HG03103 (cell line): ENCODE data around the gene SEC16B.
"Not testable (repeated sequence)": the region's sequence is repeated elsewhere in the genome, so short reads cannot be mapped to it uniquely, and the experiment has no call there.

ENCODE experiments used
- ATAC-seq: cut with Tn5 transposase; IDR thresholded peaks from one replicate; pipeline ENCODE4 v1.9.1; 2021; ENCODE audit warnings: low read depth; ENCODE audit not compliant: unreplicated experiment

SEC16B gene, protein sequence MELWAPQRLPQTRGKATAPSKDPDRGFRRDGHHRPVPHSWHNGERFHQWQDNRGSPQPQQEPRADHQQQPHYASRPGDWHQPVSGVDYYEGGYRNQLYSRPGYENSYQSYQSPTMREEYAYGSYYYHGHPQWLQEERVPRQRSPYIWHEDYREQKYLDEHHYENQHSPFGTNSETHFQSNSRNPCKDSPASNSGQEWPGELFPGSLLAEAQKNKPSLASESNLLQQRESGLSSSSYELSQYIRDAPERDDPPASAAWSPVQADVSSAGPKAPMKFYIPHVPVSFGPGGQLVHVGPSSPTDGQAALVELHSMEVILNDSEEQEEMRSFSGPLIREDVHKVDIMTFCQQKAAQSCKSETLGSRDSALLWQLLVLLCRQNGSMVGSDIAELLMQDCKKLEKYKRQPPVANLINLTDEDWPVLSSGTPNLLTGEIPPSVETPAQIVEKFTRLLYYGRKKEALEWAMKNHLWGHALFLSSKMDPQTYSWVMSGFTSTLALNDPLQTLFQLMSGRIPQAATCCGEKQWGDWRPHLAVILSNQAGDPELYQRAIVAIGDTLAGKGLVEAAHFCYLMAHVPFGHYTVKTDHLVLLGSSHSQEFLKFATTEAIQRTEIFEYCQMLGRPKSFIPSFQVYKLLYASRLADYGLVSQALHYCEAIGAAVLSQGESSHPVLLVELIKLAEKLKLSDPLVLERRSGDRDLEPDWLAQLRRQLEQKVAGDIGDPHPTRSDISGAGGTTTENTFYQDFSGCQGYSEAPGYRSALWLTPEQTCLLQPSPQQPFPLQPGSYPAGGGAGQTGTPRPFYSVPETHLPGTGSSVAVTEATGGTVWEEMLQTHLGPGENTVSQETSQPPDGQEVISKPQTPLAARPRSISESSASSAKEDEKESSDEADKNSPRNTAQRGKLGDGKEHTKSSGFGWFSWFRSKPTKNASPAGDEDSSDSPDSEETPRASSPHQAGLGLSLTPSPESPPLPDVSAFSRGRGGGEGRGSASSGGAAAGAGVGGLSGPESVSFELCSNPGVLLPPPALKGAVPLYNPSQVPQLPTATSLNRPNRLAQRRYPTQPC

DNA sequence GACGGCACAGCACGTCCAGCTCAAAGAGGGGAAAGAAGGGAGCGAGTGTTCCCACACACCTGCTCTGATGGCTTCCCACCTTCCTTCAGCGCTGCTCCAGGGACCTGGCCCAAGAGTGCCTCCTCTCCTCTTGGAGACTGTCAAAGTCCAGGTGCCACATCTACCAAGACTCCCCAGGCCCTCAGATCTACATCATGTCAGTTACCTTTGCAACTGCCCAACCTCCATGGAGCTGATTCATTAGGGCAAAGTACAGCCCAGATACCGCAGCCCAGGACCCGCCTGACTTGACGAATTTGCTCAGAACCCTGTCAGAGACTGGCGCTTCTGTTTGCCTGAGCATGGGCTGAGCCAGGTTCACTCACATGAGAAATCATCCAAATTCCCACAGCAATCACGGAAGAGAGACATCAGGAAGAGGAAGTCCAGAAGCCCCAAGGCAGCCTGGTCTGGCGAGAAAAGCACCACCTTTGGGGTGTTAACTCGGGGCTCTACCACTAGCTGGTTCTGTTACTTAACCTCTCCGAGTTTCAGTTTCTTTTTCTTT is at the start of gene SEC16B:
Gene SEC16B (minus strand): TSS at position 234 of the 547 bp plus-strand sequence. CDS start 2,077 bp downstream, outside the sequence.
- no peak for ATAC-seq

DNA sequence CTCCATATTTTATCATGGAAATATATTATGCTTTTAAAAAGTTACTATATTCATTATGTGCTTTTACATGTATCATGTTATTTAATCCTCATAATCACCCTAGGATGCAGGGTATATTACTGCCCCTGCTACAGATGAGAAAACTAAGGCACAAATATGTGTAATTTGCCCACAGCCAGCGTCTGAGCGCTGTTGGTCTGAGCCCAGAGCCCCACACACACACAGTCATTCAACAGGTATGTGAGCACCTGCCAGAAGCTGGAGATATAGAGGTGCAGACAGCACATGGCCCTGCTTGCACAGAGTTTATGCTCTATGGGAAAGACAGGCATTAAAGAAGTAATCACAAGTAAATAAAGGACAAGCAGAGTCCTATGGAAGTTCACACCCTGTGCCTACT is 49.8 kb upstream of the SEC16B start:
- no peak for ATAC-seq

DNA sequence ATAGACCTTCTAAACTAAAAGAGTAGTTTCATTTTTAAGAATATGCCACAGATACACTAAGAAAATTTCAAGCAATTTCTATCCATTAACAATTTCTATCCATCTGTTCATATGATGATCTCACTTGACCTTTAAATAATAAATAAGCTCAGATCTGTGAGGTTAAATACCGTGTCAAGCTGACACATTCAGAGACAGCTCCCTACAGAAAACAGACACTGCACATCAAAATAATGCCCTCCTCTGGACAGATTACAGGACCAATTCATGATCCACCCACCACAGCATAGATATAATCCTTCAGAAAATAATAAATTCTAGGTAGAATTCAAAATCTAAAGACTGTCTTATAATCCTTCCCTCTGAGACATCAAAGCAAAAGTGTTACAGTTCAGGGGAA is 49.4 kb upstream of the SEC16B start:
- ATAC-seq, result no peak

DNA sequence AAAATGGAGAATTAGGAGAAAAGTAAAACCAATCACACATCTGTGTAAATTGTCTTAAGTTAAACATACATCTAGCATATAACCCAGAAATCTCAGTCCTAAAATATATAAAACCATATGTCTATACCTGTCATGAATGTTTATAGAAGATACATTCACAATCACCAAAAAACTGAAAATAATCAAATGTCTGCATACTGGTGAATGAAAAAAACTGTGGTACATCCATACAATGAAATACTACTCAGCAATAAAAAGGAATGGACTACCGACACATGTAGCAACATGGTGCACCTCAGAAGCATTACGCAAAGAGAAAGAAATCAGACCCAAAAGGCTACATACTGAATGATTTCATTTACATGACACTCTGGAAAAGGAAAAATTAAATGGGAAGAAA is 47.7 kb upstream of the SEC16B start:
- ATAC-seq, result no peak

DNA sequence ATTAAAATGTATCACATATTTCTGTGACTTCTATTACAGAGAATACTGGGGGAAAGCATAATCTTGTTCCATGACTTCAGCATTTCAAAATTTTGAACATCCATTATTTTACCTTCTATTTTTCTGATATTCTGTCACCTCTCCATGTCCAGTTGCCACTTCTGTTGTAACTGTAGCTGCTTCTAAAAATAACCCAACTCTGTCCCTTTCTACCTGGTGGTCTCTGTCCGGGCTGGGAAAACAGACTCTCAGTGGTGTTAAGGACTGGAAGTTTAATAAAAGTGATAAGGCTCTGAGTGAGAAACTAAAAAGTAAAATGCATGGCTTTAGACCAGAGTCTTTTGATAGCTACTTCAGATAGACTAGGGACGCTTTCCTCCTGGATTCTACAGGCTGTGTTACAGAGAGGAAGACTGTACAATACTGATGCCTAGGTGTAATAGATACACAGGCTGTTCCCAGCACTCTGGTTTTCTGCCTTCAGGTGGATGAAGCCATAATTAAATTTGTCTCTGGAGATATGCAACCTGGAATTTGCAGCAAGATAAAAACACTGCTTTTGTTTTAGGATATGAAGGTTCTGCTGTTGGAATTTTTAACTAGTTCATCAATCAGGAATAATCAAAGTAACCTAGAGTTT is 42.1 kb upstream of the SEC16B start:
- no peak for ATAC-seq

DNA sequence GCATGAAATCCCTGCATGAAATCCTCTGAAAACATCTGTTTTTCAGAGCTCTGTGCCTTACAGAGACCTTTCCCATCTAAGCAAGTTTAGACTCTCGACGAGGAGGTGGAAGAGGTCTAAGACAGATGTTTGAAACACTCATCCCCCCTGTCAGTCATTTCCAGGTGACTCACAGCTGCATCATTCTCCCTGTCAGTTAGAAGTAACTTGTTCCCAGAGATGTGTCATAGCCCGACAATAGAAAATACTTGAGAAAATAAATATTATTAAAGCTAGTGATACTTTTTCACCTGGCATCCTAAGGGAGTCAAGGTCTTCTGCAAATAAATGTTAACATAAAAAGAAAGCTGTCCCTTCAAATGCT is 41.6 kb upstream of the SEC16B start:
- no peak for ATAC-seq

DNA sequence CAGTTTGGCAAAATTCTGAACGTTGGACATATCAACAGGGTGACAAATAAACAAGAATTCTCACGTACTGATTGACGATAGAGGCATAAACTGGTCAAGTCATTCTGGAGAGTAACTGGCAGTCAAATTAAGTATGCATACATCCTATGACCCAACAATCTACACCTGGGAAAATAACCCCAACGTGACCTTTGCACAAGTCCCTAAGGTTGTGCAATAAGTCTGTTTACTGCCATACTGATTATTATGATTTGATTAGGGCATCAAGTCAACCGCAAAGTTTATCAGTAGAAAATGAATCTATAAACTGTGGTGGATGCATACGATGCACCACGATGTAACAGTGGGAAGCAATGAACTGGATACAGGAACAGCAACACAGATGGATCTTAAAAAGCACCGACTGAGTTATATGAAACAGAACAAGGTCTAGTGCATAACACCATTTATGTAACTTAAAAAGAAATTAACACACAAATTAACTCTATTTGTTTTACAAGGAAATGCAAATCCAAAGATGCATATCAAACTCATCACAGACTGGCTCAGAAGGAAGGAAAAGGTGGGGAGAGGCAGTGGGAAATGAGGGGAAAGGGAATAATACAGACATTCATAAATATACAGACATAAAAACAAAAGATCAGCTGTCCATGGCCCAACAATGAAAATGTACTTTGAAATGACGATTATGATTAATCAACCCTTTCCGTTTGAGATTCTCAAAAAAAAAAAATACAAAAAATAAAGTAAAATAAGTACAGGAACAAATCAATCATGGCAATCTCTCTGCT is 41.0 kb upstream of the SEC16B start:
- no peak for ATAC-seq

DNA sequence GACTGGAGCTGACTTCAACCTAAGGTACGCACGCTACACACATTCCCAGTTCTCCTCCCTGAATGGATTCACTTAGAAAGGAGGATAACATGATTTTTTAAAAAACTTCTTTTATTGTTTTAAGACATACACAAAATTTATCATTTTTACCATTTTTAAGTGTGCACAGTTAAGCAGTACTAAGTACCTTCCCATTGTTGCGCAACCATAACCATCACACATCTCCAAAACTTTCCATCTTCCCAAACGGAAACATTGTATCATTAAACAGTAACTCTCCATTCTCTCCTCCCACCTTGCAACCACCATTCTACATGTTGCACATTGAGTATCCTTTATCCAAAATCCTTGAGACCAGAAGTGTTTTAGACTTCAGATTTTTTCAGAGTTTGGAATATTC is 36.2 kb upstream of the SEC16B start:
- no peak for ATAC-seq

DNA sequence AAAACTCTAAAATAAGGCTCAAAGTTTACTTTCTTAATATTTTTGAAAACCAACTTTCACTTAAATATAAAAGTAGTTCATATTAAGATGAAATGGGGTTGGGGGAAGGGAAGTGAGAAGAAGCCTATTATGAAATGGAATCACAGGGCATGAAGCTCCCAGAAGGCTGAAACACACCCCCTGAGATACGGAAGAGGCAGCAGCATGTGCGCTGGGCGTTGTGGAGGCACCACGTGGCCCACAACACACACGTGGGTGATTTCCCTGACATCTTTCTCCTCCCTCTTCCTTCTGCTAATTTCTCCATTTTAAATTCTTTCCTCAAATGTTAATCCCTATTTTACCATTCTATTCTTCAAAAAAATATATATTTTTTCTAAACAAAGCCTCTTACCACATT is 35.6 kb upstream of the SEC16B start:
- peak; percentile 48 for ATAC-seq

DNA sequence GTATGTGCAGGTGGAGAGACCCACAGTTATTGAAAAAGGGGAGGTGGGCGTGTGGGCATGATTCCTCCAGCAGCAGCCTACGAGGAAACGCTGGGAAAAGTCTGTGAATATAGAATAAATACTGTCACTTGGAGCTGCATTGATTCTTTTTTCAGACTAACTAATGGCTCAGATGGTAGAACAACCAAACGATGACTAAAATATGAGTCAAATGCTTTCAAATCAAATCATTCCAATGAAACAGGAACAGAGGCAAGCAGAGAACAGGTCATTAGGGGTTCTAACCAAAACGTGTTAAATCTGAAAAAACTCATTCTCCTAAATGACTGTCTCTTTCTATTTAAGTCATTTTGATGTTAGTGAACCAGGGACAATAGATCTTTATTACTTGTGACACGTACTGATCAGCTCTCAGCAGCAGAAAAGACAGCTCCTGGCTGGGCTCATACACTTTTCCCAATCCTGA is 35.1 kb upstream of the SEC16B start:
- peak; percentile 65 for ATAC-seq

DNA sequence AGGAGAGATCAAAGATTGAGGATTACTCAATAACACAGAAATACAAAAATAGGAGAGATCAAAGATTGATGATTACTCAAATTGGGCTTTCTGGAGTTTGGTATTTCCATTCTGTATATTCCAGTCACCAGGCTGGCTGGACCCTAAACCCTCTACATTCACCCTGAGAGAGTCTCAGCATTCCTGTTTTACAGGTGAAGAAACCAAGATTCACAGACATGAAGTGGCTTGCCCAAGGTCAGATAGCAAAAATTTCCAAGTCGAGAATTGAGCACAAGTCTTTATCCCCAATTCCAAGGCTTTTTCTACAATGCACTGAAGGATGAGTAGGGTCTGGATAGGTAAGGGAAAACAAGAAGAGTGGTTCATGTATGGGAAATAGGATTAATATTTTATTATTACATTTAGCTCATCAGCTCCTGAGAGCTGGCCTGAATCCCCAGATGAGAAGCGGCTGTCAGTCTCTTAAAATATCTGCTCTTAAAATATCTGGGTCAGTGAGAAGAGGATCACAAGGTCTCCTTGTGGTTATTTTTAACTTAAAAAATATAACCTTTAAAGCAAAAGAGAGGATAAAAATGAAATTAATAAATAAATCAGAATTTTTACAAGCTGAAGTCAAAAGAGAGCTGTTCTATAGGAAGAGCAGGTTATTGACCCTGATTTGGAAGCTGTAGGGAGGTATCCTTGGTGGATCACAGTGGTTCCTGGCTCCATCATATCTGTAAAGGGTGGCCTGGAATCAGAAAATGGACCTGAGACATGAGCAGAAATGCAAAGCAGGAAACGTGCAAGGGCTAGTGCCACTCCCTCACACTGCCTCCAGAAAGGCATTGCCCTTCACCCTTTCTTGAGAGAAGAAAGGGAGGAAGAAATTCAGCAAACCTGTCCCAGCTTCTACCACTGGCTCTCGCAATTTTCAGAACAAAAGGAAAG is 29.1 kb upstream of the SEC16B start:
- ATAC-seq, result no peak

DNA sequence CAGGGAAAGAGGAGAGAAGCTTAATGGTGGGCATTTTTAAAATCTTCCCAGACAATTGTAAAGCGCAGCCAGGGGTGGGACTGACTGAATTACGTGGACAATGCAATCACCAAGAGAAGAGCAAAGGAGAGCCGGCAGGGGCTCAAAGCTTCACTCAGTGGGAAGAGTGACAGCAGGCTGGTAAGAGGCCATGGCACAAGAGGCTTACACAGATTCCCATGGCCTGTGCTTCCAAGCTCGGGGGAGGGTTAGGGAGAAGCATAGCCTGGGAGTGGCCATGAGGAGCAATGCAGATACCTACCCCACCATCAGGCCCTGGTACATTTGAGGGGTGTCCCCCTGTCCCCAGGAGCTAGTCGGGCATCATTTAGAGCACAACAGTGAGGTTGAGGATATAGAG is 27.1 kb upstream of the SEC16B start:
- no peak for ATAC-seq

DNA sequence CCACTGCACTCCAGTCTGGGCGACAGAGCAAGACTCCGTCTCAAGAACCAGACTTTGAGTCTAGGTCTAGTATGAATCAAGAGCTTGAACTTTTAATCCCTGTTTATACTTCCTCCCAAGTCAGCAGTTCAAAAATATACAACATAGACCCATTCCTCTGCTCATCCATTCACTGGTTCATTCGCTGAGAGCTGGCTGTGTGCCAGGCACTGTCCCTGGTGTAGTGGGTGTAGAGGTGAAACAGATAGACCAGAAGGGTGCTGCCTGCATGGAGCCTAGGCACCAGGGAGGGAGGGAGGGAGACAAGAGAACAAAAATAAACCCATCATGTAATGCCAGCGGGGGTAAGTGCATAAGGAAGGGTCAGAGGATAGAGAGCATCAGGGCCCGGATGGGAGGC is 25.5 kb upstream of the SEC16B start:
- no peak for ATAC-seq

DNA sequence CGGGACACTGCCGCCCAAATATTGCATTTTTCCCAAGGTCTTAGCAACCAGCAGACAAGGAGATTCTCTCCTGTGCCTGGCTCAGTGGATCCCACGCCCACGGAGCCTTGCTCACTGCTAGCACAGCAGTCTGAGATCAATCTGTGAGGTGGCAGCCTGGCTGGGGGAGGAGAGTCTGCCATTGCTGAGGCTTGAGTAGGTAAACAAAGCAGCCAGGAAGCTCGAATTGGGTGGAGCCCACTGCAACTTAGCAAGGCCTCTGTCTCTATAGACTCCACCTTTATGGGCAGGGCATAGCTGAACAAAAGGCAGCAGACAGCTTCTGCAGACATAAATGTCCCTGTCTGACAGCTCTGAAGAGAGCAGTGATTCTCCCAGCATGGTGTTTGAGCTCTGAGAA is 16.4 kb upstream of the SEC16B start:
- not testable (repeated sequence) for ATAC-seq

DNA sequence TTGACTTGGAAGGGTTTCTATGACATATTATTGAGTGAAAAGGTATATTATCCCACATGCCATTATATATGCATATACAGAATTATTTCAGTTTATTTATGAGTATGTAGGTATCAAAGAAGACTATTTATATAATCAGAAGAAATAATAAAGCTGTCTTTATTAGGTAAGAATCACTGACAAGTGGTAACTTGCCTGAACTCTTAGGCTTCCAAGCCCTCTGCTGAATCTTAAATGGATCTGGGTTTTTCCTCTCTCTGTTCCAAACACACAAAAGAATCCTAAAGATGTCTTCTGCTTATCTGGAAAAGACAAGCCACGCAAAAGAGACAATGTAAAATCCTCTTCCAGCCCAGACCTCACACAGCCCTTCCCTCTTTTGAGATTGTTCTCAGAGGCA is 14.9 kb upstream of the SEC16B start:
- no peak for ATAC-seq

DNA sequence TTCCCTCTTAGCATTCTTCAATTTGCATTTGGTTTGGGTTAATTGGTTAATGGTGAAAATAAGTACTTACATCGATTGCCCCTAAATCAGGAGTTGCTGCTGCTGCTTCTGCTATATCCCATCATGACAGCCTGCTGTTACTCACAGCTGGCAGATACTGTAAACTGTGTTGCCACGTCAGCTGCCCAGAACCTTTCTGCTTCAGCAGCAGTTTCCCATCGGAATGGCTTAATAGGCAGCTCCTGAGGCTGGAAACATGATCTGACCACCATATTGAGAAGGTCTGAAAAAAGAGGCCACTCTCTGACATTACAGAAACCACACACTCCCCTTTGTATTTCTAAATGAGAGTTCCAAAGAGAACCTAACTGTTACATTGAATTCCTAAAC is 14.3 kb upstream of the SEC16B start:
- no peak for ATAC-seq

DNA sequence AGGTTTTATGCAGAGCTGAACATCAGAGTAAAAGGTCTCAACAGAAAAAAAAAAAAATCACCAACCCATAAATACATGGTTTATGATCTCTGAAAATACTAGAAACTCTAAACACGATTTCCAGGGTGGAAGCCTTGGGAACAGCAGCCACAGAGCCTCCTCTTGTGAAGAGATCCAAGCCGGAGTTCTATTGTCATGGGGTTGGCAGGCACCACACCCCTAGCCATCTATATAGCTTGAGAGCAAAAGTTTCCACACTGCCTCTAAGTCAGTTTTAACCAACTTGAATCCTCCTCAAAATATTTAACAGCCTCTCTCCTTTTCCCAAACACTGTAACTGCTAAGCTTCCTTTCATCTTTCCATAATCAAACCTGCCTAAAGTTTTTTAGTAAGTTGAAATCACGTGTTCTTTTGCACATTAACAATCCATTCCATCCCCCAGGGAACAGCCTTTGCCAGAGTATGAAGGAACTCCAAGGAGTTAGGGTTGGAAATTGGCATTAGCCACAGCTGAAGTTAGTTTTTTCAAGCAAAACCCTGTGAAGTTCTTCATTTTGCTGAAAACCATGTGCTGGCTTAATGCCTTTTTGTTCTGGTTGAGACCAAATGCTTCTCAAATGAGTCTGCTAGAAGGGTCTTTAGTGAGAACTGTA is 13.8 kb upstream of the SEC16B start:
- no peak for ATAC-seq

DNA sequence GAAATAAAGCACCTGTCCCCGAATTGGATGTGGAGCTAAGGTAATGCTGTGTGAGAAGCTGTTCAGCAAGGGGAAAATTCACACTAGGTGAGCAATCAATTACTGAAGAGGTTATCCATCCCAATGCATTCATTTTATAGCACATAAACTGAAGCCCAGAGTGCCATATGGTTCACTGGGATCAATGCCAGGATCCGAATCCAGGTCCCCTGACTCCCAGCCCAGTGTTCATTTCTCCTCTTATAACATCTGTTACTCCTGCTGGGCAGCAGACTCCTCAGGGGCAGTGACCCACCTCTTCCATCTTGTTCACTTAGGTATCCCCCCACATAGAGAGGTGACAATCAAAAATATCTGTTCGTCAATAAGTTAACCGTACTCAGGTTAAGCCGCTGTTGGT is 13.2 kb upstream of the SEC16B start:
- no peak for ATAC-seq
